Parathyroid adenoma (tissue), 2 donors: ENCODE results near the gene C3orf70.

Source experiments
- H2AFZ ChIP-seq: fragments of 300-600 bp; sonication (generic); one replicate; pipeline ENCODE4 v1.7.0; 2017; ENCODE audit warnings: antibody characterized with exemption, mild to moderate bottlenecking
- H3K27ac ChIP-seq: fragments of 300-600 bp; sonication (generic); one replicate; pipeline ENCODE4 v1.7.0; 2017
- H3K27me3 ChIP-seq: fragments of 300-600 bp; sonication (generic); one replicate; pipeline ENCODE4 v1.7.0; 2017; ENCODE audit warnings: low read length; ENCODE audit not compliant: control insufficient read depth, insufficient read depth
- H3K36me3 ChIP-seq: fragments of 300-600 bp; sonication (generic); one replicate; pipeline ENCODE4 v1.7.0; 2017; ENCODE audit warnings: low read length; ENCODE audit not compliant: control insufficient read depth, insufficient read depth
- H3K4me1 ChIP-seq: fragments of 300-600 bp; sonication (generic); one replicate; pipeline ENCODE4 v1.7.0; 2017; ENCODE audit warnings: control low read depth
- H3K4me2 ChIP-seq: fragments of 300-600 bp; sonication (generic); one replicate; pipeline ENCODE4 v1.7.0; 2017; ENCODE audit warnings: low read length
- H3K4me3 ChIP-seq: fragments of 300-600 bp; sonication (generic); one replicate; pipeline ENCODE4 v1.7.0; 2017; ENCODE audit warnings: low read depth, low read length
- H3K79me2 ChIP-seq: fragments of 300-600 bp; sonication (generic); one replicate; pipeline ENCODE4 v1.7.0; 2017; ENCODE audit warnings: control low read depth
- H3K9ac ChIP-seq: fragments of 300-600 bp; sonication (generic); one replicate; pipeline ENCODE4 v1.7.0; 2017; ENCODE audit warnings: mild to moderate bottlenecking
- H3K9me3 ChIP-seq: fragments of 300-600 bp; sonication (generic); one replicate; pipeline ENCODE4 v1.7.0; 2017; ENCODE audit warnings: low read length; ENCODE audit not compliant: control insufficient read depth
- CTCF ChIP-seq: fragments of 300-600 bp; sonication (generic); IDR thresholded peaks from one replicate; pipeline ENCODE4 v1.7.0; 2017; ENCODE audit warnings: antibody characterized with exemption, mild to moderate bottlenecking
- donor health status: primary hyperparathyroidism.

C3orf70 gene

GRCh38 chr3:185161761-185162160 lies 8.9 kb upstream of the C3orf70 start:
- no peak overlapping the region for H3K4me2 ChIP-seq
- no peak overlapping the region for H3K27ac ChIP-seq
- H2AFZ ChIP-seq, result no peak overlapping the region
- H3K9ac ChIP-seq, result no peak overlapping the region
- TF ChIP-seq CTCF, result no peak
- no peak overlapping the region for H3K4me3 ChIP-seq
- H3K36me3 ChIP-seq, result no peaks in the 10 kb centered on the region
- no peaks in the 10 kb centered on the region for H3K9me3 ChIP-seq
- no peaks in the 10 kb centered on the region for H3K79me2 ChIP-seq
- no peaks in the 10 kb centered on the region for H3K27me3 ChIP-seq
- no peaks in the 10 kb centered on the region for H3K4me1 ChIP-seq

- TF ChIP-seq CTCF, result no peak
- Histone ChIP-seq H3K4me1 (no peaks in the 10 kb centered on the region), H3K9me3 (no peaks in the 10 kb centered on the region)
These were observed 4.5 kb upstream of the C3orf70 start for GRCh38 chr3:185157347-185157746.

GRCh38 chr3:185155678-185156077 lies 2.8 kb upstream of the C3orf70 start:
- no peaks in the 10 kb centered on the region for H3K9me3 ChIP-seq
- H3K36me3 ChIP-seq, result no peaks in the 10 kb centered on the region
- H3K27ac ChIP-seq, result no peak overlapping the region
- no peak for TF ChIP-seq CTCF
- H3K4me2 ChIP-seq, result no peak overlapping the region
- no peak overlapping the region for H2AFZ ChIP-seq
- no peak overlapping the region for H3K4me3 ChIP-seq
- H3K27me3 ChIP-seq, result no peaks in the 10 kb centered on the region
- H3K9ac ChIP-seq, result no peak overlapping the region
- no peaks in the 10 kb centered on the region for H3K79me2 ChIP-seq
- H3K4me1 ChIP-seq, result no peaks in the 10 kb centered on the region

More at GRCh38 chr3:185157347-185157746, 4.5 kb upstream of the C3orf70 start:
- Histone ChIP-seq H3K4me3 (no peak overlapping the region), H3K27ac (no peak overlapping the region), H2AFZ (no peak overlapping the region), H3K36me3 (no peaks in the 10 kb centered on the region), H3K79me2 (no peaks in the 10 kb centered on the region), H3K4me2 (no peak overlapping the region), H3K27me3 (no peaks in the 10 kb centered on the region), H3K9ac (no peak overlapping the region)

- Histone ChIP-seq H3K4me1 (no peaks in the 10 kb centered on the region), H3K27ac (no peak overlapping the region), H3K4me3 (no peak overlapping the region), H3K9ac (no peak overlapping the region), H3K9me3 (no peaks in the 10 kb centered on the region), H3K27me3 (no peaks in the 10 kb centered on the region), H3K36me3 (no peaks in the 10 kb centered on the region), H2AFZ (peak overlapping the region; percentile 99), H3K79me2 (no peaks in the 10 kb centered on the region), H3K4me2 (no peak overlapping the region)
- no peak for TF ChIP-seq CTCF
These were observed 1.2 kb upstream of the C3orf70 start for GRCh38 chr3:185153861-185154629.
